Measurements from ENCODE around the gene COTL1.
"Not testable (repeated sequence)": the region's sequence is repeated elsewhere in the genome, so short reads cannot be mapped to it uniquely, and the experiment has no call there.

The COTL1 gene

DNA sequence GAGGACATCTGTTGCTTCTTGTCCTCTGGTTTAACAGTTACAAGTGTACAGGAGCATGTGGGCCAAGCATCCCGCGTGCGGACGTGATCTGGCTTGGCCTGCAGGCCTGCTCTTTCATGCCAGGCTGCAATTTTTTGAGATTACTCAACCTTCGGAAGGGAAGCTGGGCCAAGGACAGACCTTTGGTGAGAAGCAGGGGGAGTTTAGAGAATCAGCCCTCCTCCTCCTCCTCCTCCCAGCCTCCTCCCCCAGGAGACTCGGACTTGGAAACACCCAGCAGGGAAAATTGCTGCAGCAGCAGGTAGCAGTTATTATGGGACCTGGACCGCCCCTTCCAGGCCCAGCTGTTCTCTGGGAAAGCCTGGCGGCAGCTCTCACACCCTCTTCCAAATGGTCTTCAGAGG is 25.3 kb upstream of the COTL1 start:
- Histone ChIP-seq H3K27ac (peak overlapping the region; percentile 82 to 85), H3K4me3 (peak overlapping the region; percentile 16)
- TF ChIP-seq, protein P1, sequence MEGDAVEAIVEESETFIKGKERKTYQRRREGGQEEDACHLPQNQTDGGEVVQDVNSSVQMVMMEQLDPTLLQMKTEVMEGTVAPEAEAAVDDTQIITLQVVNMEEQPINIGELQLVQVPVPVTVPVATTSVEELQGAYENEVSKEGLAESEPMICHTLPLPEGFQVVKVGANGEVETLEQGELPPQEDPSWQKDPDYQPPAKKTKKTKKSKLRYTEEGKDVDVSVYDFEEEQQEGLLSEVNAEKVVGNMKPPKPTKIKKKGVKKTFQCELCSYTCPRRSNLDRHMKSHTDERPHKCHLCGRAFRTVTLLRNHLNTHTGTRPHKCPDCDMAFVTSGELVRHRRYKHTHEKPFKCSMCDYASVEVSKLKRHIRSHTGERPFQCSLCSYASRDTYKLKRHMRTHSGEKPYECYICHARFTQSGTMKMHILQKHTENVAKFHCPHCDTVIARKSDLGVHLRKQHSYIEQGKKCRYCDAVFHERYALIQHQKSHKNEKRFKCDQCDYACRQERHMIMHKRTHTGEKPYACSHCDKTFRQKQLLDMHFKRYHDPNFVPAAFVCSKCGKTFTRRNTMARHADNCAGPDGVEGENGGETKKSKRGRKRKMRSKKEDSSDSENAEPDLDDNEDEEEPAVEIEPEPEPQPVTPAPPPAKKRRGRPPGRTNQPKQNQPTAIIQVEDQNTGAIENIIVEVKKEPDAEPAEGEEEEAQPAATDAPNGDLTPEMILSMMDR (IDR thresholded peaks at IDR 0.05): no peak
- peak; percentile 93 for DNase-seq (ENCODE audit: low spot score)

DNA sequence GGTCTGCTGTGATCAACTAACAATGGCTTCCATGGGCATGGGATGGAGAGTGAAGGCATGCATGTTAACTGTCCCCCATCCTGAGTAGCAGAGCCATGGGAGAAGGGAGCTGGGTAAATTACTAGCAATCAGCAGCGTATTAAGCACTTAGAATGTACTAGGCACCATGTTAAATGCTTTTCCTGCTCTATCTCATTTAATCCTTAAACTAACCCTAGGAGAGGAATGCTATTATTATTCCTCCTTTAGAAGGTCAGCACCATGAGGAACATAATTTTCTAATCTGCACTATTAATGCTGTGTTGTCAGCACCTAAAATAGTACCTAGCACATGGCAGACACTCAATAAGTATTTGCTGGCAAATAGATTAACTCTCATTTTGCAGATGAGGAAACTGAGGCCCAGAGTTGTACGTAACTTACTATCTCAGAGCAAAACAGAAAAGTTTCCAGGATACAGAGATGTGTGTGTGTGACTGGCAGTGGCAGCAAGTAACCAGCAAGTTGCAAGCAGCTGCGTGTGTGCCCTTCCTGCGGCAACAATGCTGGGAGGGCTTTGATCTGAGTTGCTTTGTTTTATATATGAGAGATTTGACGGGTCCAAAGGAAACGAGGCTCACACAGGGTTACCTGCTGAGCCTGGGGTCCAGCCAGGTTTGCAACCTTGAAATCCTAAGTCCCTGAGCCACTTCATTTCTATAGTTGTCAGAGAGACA is 23.9 kb upstream of the COTL1 start:
- DNase-seq (ENCODE audit: low spot score): no peak
- no peak overlapping the region for H3K4me3 ChIP-seq
- peak overlapping the region; percentile 82 to 85 for H3K27ac ChIP-seq
- TF ChIP-seq, protein P1 (IDR thresholded peaks at IDR 0.05): no peak

DNA sequence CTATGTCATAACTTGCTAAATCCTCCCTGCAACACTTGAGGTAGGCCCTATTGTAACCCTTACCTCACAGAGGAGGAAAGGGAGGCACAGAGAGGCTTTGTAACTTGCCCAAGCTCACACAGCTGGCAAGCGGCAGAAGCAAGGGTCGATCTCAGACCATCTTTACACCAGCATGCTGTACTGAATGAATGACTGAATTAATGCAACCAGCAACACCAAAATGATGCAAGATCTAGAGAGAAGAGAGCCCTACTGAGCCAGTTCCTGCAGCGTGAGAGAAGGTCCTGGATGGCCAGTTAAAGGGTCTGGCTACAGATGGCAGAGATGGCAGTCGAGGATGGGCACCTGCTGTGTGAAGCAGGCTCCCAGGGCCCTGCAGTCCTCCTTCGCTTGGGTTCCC is 22.3 kb upstream of the COTL1 start:
- no peak overlapping the region for H3K27ac ChIP-seq
- no peak for DNase-seq (ENCODE audit: low spot score)
- TF ChIP-seq, protein P1 (IDR thresholded peaks at IDR 0.05): no peak
- H3K4me3 ChIP-seq: no peak overlapping the region

DNA sequence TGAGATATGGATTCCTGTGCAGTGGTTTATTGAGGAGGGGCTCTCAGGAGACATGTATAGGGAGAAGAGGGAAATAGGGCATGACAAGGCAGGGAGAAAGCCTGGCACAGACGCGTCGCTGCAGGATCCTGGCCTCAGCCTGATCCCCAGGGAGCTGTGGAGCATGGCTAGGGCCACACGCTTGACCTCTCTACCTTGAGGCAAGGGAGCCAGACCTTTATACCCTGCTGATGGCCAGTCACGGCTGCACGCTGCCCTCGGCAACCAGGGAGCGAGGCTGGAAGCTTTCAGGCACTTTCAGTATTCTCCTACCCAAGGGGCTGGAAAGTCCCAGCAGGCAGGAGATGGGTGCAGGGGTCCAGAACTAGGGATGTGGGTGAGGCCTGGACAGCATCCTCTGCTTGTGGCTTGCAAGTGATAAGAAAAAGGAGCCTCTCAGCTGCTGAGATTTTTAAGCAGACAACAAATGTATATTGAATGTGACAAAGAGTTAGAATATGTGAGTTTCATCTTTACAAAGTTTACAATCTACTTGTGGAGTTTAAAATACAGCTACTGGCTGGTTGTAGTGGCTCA is 20.4 kb upstream of the COTL1 start:
- DNase-seq (ENCODE audit: low spot score): no peak
- TF ChIP-seq, protein P1 (IDR thresholded peaks at IDR 0.05): no peak
- Histone ChIP-seq H3K4me3 (no peak overlapping the region), H3K27ac (no peak overlapping the region)

DNA sequence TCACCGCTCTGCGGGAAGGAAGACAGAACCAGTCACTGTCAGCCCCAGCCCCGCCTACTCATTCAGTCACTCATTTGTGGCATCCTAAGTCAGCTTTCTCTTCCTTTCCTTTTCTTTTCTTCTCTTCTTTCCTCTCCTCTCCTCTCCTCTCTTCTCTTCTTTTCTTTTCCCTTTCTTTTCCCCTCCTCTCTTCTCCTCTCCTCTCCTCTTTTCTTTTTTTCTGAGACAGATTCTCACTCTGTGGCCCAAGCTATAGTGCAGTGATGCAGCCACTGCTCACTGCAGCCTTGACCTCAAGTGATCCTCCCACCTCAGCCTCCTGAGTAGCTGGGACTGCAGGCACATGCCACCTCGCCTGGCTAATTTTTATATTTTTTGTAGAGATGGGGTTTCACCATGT is 19.8 kb upstream of the COTL1 start:
- TF ChIP-seq, protein P1 (IDR thresholded peaks at IDR 0.05): no peak
- Histone ChIP-seq H3K4me3 (no peak overlapping the region), H3K27ac (no peak overlapping the region)
- no peak for DNase-seq (ENCODE audit: low spot score)

DNA sequence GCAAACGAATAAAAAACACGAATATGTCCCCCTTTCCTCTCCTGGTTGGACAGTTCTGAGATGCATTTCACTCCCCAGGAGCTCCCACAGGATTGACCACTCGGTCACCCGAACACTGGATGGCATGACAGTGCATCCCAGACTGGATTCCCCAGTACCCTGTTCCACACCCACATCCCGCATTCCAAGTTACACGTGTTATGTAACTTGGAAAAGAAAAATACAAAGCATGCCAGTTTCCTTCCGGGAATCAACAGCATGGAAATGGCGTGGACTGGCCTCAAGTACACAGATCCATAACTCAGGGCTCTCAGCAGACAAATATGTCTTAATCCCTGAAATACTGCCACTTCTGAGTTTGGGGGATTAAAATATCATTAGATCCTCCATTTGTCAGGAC is 17.8 kb upstream of the COTL1 start:
- TF ChIP-seq, protein P1 (IDR thresholded peaks at IDR 0.05): no peak
- no peak overlapping the region for H3K4me3 ChIP-seq
- no peak for DNase-seq (ENCODE audit: low spot score)
- peak overlapping the region in 1 of 2 donors; percentile 31 for H3K27ac ChIP-seq

DNA sequence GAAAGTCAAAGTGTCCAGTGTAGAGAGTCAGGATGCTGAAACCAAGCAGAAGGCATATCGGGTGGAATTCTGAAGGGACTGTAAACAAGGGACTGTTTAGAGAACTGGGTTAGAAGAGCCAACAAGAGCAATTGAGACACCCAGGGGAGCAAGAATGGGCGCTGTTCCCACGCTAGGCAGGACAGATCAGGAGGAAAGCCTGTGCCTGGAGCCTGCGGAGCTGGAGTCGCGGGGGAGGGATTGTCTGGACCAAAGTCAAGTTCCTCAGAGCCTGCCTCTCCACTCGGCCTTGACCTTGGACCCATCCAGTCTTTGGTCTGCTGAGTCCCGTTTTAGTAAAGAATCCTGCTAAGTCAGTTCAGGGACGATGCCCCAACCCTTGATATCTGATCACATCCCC is 15.7 kb upstream of the COTL1 start:
- TF ChIP-seq, protein P1 (IDR thresholded peaks at IDR 0.05): no peak
- DNase-seq (ENCODE audit: low spot score): peak; percentile 85
- peak overlapping the region; percentile 51 to 61 for H3K27ac ChIP-seq

DNA sequence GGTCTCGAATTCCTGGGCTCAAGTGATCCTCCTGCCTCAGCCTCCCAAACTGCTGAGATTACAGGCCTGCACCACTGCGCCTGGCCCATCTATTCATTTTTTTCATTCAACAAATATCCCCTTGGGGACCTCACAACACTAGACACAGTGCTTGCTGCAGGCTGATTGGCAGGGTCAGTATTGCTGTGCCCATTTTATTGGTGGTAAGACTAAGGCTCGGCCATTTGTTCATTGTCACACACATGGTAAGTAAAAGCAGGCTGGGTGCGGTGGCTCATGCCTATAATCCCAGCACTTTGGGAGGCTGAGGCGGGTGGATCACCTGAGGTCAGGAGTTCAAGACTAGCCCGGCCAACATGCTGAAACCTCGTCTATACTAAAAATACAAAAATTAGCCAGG is 15.0 kb upstream of the COTL1 start:
- peak overlapping the region; percentile 51 to 61 for H3K27ac ChIP-seq
- H3K4me3 ChIP-seq; DNase-seq (ENCODE audit: low spot score): not testable (repeated sequence)

More for the DNA sequence above, 15.7 kb upstream of the COTL1 start:
- peak overlapping the region; percentile 4 for H3K4me3 ChIP-seq
